HEK293 (cell line): Measurements from ENCODE around the gene FBXO21.

ENCODE experiments used
- MZF1 ChIP-seq: fragments of 450-650 bp; formaldehyde crosslinking; IDR thresholded peaks from 2 replicates; pipeline ENCODE4 v1.5.1; 2017; ENCODE audit warnings: missing biosample characterization, missing genetic modification characterization, borderline replicate concordance
- YY1 ChIP-seq: fragments of 450-650 bp; formaldehyde crosslinking; IDR thresholded peaks from 2 replicates; pipeline ENCODE4 v1.5.1; 2018; ENCODE audit warnings: missing biosample characterization, missing genetic modification characterization
- ZBTB21 ChIP-seq: fragments of 450-650 bp; formaldehyde crosslinking; IDR thresholded peaks from 2 replicates; pipeline ENCODE4 v1.5.1; 2017; ENCODE audit warnings: missing biosample characterization, missing genetic modification characterization
- ZNF16 ChIP-seq: fragments of 450-650 bp; formaldehyde crosslinking; IDR thresholded peaks from 2 replicates; pipeline ENCODE4 v1.5.1; 2016; ENCODE audit warnings: low read depth, missing biosample characterization, missing genetic modification characterization
- ZNF23 ChIP-seq: fragments of 450-650 bp; formaldehyde crosslinking; IDR thresholded peaks from 2 replicates; pipeline ENCODE4 v1.5.1; 2016; ENCODE audit warnings: missing biosample characterization, missing genetic modification characterization, borderline replicate concordance
- ZNF335 ChIP-seq: fragments of 450-650 bp; formaldehyde crosslinking; conservative IDR thresholded peaks from 2 replicates; pipeline ENCODE4 v1.5.1; 2016; ENCODE audit warnings: missing biosample characterization, missing genetic modification characterization
- ZNF341 ChIP-seq: fragments of 450-650 bp; formaldehyde crosslinking; IDR thresholded peaks from 2 replicates; pipeline ENCODE4; 2016; ENCODE audit warnings: low read depth, missing biosample characterization, missing genetic modification characterization
- ZNF830 ChIP-seq: fragments of 450-650 bp; IDR thresholded peaks from 2 replicates; pipeline ENCODE4 v1.5.0; 2018; ENCODE audit warnings: missing biosample characterization, missing genetic modification characterization, low read depth, mild to moderate bottlenecking, moderate library complexity
- ZXDB ChIP-seq: fragments of 450-650 bp; formaldehyde crosslinking; IDR thresholded peaks from 2 replicates; pipeline ENCODE4 v1.5.1; 2016; ENCODE audit warnings: missing biosample characterization, missing genetic modification characterization
- TF ChIP-seq, protein P1 (sequence below): fragments of 450-650 bp; formaldehyde crosslinking; IDR thresholded peaks from 2 replicates; pipeline ENCODE4 v1.5.1; 2016; ENCODE audit warnings: missing biosample characterization, missing genetic modification characterization
- TF ChIP-seq, protein P2 (sequence below): fragments of 450-650 bp; formaldehyde crosslinking; IDR thresholded peaks from 2 replicates; pipeline ENCODE4 v1.5.1; 2016; ENCODE audit warnings: missing biosample characterization, missing genetic modification characterization
- TF ChIP-seq, protein P3 (sequence below): fragments of 450-650 bp; formaldehyde crosslinking; IDR thresholded peaks from 2 replicates; pipeline ENCODE4 v1.5.1; 2017; ENCODE audit warnings: missing biosample characterization, missing genetic modification characterization
- TF ChIP-seq, protein P4 (sequence below): fragments of 450-650 bp; formaldehyde crosslinking; IDR thresholded peaks from 2 replicates; pipeline ENCODE4 v1.5.1; 2016; ENCODE audit warnings: missing biosample characterization, missing genetic modification characterization, borderline replicate concordance

DNA sequence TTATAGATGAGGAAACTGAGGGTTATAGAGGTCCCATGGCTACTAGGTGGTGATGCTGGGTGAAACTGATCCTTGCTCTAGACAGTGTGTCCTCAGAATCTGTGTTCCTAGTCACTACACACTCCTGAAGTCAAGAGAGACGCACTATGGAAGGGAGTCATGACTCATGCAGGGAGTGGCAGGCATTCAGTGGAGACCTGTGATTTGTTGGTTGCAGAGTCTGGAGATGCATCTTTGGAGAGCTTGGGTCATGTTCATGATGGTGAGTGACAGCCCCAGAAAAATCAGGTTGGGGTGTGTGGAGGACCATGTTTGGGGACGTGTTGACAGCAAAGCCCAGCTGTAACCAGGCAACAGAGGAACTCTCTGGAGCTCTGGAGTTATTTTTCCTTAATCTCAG, 38.0 kb upstream of the FBXO21 start:
- no peak for TF ChIP-seq MZF1 (tag by site-specific recombination)
- no peak for TF ChIP-seq YY1 (tag by site-specific recombination)
- TF ChIP-seq, protein P1, sequence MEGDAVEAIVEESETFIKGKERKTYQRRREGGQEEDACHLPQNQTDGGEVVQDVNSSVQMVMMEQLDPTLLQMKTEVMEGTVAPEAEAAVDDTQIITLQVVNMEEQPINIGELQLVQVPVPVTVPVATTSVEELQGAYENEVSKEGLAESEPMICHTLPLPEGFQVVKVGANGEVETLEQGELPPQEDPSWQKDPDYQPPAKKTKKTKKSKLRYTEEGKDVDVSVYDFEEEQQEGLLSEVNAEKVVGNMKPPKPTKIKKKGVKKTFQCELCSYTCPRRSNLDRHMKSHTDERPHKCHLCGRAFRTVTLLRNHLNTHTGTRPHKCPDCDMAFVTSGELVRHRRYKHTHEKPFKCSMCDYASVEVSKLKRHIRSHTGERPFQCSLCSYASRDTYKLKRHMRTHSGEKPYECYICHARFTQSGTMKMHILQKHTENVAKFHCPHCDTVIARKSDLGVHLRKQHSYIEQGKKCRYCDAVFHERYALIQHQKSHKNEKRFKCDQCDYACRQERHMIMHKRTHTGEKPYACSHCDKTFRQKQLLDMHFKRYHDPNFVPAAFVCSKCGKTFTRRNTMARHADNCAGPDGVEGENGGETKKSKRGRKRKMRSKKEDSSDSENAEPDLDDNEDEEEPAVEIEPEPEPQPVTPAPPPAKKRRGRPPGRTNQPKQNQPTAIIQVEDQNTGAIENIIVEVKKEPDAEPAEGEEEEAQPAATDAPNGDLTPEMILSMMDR (tag by site-specific recombination): no peak
- TF ChIP-seq ZXDB: no peak
- TF ChIP-seq ZNF16 (tag by site-specific recombination): no peak
- TF ChIP-seq, protein P2, sequence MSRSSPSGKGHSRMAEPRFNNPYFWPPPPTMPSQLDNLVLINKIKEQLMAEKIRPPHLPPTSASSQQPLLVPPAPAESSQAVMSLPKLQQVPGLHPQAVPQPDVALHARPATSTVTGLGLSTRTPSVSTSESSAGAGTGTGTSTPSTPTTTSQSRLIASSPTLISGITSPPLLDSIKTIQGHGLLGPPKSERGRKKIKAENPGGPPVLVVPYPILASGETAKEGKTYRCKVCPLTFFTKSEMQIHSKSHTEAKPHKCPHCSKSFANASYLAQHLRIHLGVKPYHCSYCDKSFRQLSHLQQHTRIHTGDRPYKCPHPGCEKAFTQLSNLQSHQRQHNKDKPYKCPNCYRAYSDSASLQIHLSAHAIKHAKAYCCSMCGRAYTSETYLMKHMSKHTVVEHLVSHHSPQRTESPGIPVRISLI (tag by site-specific recombination): no peak
- TF ChIP-seq, protein P3, sequence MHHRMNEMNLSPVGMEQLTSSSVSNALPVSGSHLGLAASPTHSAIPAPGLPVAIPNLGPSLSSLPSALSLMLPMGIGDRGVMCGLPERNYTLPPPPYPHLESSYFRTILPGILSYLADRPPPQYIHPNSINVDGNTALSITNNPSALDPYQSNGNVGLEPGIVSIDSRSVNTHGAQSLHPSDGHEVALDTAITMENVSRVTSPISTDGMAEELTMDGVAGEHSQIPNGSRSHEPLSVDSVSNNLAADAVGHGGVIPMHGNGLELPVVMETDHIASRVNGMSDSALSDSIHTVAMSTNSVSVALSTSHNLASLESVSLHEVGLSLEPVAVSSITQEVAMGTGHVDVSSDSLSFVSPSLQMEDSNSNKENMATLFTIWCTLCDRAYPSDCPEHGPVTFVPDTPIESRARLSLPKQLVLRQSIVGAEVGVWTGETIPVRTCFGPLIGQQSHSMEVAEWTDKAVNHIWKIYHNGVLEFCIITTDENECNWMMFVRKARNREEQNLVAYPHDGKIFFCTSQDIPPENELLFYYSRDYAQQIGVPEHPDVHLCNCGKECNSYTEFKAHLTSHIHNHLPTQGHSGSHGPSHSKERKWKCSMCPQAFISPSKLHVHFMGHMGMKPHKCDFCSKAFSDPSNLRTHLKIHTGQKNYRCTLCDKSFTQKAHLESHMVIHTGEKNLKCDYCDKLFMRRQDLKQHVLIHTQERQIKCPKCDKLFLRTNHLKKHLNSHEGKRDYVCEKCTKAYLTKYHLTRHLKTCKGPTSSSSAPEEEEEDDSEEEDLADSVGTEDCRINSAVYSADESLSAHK (tag by site-specific recombination): no peak
- no peak for TF ChIP-seq ZNF830
- TF ChIP-seq ZNF341 (tag by site-specific recombination): no peak
- no peak for TF ChIP-seq ZNF335 (tag by site-specific recombination)
- TF ChIP-seq ZNF23 (tag by site-specific recombination): no peak
- TF ChIP-seq, protein P4, sequence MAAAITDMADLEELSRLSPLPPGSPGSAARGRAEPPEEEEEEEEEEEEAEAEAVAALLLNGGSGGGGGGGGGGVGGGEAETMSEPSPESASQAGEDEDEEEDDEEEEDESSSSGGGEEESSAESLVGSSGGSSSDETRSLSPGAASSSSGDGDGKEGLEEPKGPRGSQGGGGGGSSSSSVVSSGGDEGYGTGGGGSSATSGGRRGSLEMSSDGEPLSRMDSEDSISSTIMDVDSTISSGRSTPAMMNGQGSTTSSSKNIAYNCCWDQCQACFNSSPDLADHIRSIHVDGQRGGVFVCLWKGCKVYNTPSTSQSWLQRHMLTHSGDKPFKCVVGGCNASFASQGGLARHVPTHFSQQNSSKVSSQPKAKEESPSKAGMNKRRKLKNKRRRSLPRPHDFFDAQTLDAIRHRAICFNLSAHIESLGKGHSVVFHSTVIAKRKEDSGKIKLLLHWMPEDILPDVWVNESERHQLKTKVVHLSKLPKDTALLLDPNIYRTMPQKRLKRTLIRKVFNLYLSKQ (tag by site-specific recombination): no peak
- TF ChIP-seq ZBTB21 (tag by site-specific recombination): no peak
